ENCODE measurements around the gene SIGLEC15.
A peak's percentile ranks its signal among the peaks of the same experiment; 100 is the strongest.
"Not testable (repeated sequence)": the region's sequence is repeated elsewhere in the genome, so short reads cannot be mapped to it uniquely, and the experiment has no call there.

SIGLEC15 gene

DNA sequence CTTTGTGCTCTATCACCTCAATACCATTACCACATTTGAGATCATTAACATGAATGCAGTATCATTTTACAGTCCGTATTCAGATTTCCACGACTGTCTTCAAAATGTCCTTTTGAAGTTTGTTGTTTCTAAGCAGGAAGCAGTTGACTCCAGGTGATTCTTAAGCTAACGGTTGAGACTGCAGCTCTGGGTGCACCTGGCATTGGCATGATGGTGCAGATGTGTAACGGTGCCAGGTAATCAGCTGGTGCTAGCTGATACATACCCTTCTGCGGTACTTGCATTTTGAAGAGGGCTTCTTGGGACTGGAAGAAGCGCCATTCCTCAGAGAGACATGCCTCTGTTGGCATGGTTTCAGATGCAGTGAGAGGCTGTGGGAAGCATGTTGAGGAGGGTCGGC, 19.5 kb downstream of the SIGLEC15 start:
- no peak for DNase-seq

DNA sequence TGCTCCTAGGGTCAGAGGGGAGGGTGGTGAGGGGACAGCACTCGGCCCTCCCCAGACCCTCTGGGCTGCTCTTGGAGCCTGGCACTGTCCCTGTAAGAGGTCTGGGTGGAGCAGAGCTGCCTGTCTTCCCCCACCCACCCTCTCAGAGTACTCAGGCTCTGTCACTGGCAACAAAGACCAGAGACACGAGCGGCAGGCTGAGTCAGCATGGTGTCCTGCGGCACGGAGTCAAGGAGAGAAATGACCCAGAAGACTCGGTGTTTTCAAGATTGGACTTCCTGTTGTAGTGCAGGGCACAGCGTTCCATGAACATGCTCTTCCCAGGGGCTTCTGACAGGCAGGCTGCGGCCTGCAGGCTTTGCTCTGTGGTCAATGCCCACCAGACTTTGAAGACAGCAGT, 19.9 kb downstream of the SIGLEC15 start:
- DNase-seq, result no peak

DNA sequence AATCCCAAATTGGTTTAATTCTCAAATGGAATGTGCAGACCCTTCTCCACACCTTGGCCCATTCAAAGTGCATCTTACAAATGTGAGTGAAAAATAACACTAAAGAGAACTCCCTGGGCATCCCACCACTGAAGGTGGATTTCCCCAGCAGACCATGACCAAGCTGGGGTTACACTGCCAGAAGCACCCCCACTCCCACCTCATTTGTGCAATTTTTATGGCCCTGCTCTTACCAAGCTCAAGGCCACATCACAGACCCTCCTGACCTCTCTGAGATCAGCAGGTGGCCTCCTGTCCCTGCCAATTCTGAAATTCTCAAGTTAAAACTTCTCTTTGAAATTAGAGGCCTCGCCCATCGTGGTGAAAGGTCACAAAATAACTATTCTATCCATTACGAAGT, 21.6 kb downstream of the SIGLEC15 start:
- no peak for DNase-seq

DNA sequence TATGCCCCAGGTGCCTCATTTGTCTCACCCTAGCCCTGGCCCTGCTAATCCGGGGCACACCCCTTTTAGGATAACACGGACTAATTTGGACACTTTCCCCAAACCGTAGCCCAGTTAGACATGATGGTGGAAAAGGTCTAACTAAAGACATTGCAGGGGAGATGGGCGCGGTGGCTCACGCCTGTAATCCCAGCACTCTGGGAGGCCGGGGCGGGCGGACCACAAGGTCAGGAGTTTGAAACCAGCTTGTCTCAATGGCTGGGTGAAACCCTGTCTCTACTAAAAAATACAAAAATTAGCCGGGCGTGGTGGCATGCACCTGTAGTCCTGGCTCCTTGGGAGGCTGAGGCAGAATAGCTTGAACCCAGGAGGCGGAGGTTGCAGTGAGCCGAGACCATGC, 23.2 kb downstream of the SIGLEC15 start:
- not testable (repeated sequence) for DNase-seq

DNA sequence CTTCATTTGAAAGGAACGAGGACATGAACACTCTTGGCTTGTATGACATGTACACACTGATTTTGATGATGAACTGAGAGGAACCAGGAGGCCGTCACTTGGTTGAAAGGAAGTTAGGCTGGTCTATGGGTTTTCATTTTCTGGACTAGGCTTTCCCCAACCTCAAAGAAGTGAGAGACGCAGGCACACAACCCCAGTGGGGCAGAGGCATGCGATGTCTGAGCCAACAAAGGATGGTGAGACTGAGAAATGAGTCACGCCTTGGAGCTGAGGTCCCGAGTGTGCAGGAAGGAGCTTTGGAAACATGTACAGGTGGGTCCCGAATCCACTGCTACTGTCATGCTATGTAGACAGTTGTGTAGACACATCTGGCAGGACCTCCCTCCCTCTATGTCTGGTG, 24.1 kb downstream of the SIGLEC15 start:
- DNase-seq, result no peak

DNA sequence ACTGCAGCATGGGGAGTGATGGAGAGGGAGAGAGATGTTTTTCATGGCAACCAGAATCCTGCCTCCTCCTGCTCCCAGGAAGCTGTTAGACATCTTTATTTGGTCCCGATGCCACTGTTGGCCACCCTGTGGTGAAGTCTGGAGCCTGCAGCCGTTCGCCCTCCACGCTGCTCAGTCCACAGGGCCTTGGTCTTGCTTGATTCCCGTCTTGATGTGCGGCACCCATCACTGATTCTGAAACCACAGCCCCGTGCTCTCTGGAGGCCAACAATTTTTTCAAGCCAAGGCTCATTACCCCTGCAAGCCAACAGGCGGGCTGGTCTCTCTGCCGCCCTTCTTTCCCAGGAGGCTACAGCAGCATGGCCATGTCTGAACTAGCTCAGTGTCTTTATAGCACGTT, 24.5 kb downstream of the SIGLEC15 start:
- no peak for DNase-seq

DNA sequence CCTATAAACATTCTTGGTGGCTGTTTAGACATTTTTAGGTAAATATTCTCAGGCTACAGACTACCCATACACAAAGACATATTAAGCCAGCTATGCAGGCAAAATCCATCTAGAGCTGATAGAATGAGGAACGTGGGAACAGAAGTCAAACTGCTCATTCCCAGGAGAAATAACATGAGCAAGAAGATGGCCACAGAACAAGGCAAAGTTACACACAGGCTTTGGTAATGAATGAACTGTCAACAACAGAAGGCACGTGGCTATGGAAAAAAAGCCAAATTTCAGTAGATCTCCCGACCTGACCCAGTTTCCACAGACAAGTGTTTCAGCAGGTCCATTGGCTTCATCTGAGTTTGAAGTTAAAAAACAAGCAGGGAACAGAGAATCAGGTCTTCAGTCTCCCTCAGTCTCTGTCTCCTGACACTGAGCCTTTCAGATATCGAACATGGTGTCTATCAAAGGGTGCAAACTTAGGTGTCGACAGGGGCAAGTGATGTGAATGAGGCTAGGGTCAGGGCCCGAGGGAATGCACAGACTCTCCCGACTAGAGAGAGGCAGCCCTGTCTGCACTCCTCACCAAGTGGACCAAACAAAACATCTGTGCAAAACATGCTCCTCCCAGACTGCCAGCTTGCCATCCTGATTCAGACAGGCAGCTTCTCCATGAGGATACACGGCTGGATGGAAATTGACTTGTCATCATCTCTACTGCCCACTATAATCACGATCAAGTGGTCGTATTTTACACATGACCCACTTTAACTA, 25.9 kb downstream of the SIGLEC15 start:
- no peak for DNase-seq

DNA sequence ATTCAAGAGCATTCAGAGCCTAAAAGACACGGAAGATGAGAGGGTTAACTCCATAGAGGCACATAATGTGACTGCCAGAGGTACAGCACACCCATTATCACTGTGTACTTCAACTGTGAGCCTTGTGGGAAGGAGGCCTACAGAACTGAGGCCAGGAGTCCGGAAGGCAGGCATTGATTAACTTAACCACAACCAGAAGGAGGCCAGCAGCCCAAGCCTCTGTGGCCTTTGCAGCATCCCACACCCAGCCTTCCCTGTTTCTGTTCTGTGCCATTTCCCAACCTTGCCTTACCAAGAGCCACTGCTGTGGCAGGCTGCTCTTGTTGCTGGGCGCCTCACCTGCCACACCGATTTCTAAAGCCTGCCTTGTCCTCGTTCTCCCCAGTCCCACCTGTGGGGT, 27.2 kb downstream of the SIGLEC15 start:
- DNase-seq, result no peak

DNA sequence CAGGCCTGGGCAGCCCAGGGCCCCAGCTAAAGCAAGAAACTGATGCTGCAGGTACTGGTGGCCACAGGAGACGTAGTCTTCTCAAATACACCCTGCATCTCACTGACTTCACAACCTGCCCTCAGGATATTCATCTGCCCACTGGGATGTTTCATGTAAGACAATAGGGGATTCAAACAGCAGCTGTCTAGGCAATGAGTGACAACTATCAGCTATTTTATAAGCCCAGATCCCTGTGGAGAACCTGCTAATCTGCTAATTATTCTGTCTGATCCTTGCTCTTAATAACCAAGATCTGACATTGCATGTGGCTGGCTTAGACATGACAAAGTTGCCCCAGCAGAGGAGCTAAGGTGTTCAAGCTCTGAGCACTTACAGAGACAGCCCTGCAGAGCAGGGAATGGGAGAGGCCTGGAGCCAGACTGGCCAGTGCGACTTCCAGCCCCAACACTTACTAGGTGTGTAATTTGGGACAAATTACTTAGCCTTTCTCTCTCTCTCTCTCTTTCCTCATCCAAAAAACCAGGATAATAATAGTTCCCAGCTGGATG, 28.6 kb downstream of the SIGLEC15 start:
- DNase-seq, result no peak

DNA sequence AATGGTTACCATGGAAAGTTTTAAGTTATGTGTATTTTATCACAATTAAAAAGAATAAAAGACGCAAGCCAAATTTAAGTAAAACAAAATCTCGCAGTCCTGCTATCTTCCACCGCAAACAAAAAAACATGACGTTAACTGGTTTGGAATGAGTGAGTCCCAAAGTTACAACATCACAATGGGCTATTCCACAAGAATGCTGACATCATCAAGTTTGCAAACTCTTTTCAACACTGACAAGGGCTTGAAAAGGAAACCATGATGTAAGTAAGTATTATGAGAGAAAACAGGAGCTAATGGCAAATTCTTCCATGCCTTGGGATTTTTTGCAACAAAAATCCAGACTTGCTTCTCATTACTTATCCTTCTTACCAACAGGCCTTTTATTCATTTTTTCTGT, 31.1 kb downstream of the SIGLEC15 start:
- no peak for DNase-seq

DNA sequence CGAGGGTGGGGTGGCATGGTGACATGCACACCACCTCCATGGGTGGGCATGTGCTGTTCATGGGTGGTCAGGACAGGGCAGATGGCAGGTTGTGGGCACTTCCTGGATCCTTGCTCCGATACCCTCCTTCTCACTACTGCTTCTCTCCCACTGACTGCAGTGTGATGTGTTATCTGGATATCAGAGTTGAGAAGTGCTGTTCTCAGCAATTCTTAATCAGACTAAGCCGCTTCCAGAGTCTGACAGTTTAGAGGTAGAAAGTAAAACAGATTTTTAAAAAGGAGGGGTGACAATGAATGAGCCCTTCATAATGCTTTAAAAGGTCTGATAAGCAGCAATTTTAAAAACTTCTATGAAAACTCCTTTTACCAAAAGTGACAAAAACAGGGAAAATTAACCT, 33.9 kb downstream of the SIGLEC15 start:
- no peak for DNase-seq

DNA sequence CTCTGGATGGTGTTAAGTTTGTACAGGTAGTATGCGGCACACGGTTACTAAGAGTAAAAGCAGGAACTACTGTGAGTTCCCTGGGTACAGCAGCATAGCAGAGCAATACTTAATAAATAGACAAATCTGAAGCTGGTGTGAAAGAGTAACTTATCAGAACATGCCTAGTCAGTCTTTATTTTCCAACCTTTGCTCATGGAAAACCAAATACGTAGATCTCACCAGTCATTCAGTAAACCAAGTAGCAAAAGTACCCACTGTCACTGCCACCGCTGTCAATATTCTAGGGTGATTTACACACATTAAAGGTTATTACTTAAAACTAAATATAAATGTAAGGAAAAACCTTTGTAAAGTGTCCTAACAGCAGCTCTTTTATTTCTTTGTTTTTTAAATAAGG, 35.0 kb downstream of the SIGLEC15 start:
- DNase-seq, result no peak

DNA sequence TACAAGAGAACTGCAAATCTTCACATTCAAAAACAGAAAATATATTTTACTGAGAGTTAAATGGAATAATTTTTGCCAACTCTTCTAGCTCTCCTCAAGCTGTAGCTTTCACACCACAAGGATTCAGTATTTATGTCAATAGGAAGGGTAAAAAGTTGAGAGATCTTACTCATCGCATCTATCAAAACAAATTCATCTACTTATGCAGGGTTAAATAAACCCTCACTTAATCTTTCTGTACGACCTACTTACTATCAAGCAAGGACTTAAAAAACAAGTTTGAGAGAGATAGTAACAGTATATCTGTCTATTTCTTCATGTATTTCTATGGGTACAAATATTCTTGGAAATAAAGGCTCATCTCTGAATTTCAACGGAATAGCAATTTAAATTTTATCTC, 35.5 kb downstream of the SIGLEC15 start:
- DNase-seq, result no peak

DNA sequence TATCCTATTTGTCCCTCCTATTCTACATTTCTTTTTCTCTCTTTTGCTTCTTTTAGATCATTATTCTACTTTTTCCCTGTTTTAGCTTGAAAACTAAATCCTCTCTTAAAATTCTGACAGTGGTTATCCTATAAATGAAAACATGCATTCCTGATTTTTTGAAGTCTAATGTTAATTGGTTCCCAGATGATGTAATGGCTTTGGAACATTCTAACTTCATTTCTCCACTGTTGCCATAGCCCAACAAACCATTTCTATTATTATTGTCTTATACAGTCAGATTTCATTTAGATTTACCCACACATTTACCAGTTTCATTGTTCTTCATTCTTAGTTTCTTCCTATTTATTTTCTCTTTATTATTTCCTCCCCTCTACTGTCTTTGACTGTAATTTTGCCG, 36.5 kb downstream of the SIGLEC15 start:
- no peak for DNase-seq

DNA sequence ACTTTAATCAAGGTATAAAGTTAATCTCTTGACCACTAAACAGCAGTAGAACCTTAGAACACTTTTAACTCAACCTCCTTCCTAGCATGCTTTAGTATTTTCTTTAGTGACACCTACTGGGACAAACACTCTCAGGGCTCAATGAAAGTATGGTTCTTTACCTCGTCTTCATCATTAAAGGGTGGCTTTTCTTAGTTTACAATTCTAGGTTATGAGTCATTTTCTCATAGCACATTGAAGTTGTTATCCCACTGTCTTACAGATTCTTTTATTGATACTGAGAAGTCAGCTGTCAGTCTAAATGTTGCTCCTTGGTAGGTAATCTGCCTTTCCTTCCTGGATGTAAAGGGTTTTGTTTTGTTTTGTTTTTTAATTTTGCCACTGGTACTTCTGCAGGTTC, 38.0 kb downstream of the SIGLEC15 start:
- no peak for DNase-seq

DNA sequence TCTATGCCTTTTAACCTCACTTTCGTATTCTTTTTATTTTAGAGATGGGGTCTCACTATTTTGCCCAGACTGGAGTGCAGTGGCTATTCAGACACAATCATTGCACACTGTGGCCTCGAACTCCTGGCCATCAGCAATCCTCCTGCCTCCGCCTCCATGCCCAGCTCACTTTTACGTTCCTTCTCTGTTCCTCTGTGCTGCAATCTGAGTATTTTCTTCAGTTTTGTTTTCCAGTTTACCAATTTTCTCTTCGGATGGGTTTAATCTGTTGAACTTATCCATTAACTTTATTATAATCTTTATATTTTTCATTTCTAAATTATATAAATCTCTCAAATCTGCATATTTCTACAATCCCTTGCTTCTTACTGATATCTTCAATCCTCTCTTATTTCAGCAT, 38.6 kb downstream of the SIGLEC15 start:
- DNase-seq, result no peak

DNA sequence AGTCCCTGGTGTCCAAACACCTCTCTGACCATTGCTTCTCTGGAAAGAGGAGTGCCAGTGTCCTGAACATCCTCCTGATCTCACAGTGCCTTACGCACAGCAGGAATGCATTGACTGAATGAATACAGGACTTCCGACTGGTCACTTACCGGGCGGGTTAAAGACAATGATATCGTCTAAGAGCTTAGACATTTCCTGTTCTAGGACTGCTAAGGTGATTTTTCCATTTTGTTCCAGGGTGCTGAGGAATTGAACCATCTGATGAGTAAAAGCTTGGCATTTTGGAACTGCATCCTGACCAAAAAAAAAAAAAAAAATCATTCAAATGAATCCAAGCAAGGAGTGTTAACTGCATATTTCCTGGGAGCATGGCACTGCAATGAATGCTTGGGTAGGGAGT, 40.0 kb downstream of the SIGLEC15 start:
- no peak for DNase-seq

DNA sequence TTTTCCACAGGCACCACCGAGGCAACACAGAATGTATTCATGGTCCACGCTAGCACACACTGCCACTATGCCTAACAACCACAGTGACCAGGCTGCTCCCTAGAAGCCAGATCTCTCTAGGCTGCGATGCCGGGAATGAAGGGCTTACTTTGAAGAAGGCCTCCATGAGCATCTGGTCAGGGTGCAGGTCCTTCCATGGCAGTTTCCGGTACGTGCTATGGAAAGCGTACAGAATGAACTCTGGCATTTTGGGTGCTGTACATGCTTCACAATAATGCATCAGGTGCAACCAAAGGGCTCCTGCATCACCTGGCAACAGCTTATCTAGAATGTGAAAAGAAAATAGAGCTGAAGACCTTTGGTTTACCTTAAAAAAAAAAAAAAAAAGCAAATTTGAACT, 44.9 kb downstream of the SIGLEC15 start:
- DNase-seq, result no peak

DNA sequence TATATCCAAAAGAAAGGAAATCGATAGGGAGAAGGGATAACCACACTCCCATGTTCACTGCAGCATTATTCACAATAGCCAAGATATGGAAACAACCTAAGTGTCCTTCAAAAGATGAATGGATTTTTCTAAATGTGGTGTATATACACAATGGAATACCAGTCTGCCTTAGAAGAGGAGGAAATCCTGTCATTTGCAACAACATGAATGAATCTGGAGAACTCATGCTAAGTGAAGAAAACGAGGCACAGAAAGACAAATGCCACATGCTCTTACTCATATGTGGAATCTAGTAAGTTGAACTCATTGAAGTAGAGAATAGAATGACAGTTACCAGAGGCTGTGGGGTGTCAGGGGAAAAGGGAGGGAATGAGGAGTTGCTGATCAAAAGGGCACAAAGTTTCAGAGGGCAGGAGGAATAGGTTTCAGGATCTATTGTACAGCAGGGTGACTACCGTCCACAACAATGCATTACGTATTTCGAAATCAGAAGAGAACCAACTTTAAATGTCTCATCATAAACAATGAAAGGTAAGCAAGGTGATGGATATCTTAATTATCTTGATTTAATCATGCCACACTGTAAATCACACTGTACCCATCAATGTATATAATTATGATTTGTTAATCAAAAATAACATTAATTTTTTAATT, 46.1 kb downstream of the SIGLEC15 start:
- no peak for DNase-seq

DNA sequence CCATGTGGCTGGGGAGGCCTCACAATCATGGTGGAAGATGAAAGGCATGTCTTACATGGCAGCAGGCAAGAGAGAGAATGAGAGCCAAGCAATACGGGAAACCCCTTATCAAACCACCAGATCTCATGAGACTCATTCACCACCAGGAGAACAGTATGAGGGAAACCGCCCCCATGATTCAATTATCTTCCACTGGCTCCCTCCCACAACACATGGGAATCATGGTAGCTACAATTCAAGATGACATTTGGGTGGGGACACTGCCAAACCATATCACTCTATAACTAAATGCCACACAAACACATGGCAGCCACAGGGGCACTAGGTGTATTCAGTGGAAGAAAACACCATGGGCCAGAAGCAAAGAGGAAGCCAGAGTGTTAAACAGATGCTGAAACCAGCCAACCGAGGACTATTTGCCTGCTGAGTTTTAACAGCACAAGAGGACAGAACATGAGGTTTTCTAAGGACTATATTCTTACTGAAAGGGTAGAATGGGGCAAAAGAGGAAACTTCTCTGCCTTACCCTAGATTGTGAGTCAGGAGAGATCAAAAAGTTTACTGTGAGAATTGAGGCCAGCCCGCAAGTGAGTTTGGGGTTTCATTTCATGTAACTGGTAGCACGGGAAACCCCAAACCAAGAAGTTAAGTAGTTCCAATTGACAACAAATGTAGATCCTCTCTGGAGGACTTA, 49.2 kb downstream of the SIGLEC15 start:
- DNase-seq, result peak; percentile 61 to 71

DNA sequence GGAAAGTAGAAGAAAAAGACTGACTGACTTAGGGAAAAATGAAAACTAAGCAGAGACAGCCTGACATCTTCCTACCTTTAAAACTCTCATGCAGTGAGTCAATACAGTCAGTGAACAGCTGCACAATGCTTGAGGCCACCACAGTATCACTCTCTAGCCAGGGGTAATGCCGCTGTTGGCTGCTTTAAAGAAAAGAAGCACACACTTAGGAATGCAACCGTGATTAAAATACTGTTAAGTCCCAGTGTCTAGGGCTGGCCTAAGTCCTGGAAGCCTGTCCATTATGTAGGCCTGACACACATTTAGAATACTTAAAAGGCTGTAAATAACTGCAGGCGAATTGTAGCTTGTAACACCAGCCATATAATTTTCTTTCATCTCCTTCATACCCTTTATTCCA, 50.7 kb downstream of the SIGLEC15 start:
- DNase-seq, result no peak

DNA sequence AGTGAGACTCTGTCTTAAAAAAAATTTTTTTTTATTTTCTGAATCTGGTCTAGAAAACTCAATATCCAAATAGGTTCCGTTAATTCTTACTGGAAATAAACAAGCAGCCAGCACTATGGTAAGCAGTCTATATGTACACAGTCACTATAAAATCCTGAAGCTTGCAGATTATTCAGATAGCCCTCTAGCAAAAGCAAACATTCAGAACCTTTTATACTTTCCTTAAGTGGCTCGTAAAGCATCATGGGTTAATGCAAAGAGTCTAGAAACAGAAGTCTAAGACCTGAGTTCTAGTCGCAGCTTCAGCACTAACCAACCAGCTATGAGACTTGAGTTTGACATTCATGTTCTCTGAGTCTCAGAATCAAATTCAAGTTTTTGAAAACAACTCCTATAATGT, 51.9 kb downstream of the SIGLEC15 start:
- no peak for DNase-seq

DNA sequence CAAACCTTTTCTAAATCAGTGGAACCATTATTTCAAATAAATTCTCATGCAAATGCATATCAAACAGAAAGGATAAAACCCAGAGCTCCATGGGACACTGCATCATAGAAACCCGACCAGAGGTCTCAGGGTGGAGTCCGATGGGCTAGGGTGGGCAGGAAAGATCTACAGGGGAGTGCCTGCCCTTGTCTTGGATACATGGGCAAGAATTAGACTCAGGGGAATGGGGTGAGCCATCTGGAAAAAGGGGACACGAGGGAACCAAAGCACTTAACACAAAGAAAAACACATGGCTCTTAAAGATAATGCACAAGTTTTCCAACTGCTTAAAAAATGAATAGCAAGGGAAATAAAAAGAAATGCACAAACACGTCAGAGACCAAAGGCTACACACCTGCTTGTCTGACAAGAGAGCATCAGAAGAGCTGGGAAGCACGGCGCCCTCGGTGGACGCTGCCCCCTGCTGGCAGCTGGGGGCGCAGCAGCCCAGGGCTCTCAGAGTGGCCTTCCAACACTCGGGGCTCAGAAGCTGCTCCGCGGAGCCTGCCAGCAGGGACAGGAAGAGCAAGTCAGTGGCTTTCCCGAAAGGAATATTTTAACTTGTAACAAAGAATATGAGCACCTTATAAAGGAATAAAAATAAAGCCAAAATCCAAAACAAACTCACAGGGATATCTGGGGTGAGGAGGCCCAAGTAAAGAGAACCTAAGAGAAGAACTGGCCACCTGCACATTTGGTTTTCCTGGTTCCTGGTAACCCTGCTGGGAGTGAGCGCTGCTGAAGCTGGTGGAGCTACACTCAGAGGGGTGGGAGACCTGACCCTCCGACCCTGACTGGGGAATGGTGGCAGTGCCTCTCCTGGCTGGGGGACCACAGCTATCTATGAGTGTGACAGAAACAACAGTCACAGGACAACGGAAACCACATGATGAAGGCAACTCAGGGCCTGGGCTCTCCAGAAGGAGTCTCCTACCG, 54.5 kb downstream of the SIGLEC15 start:
- peak; percentile 73 to 77 for DNase-seq
